K562 (cell line): Measurements from ENCODE around the gene BHLHE40. TPM values are rescaled to one million over a fixed set of nuclear protein-coding genes. Genes with fewer than 3 reads are reported as not detected.

Experiments used
- ARID2 ChIP-seq: fragments of 450-650 bp; IDR thresholded peaks from 2 replicates; pipeline ENCODE4 v1.6.1; 2017; ENCODE audit warnings: antibody characterized with exemption, mild to moderate bottlenecking
- CREB5 ChIP-seq: fragments of 250-450 bp; sonication (Bioruptor Pico); IDR thresholded peaks from 2 replicates; pipeline ENCODE4 v1.5.0; 2020; ENCODE audit warnings: mild to moderate bottlenecking
- CREBBP ChIP-seq: IDR thresholded peaks from one replicate; pipeline ENCODE4 v1.6.1; 2012; ENCODE audit warnings: low read depth, mild to moderate bottlenecking, control low read depth, inconsistent platforms, low read length
- CTCF ChIP-seq, 3 experiments: IDR thresholded peaks in 2 of 3; conservative IDR thresholded peaks in 1 of 3; 2 replicates each; pipeline ENCODE4 v1.5.1; 2011 to 2012; ENCODE audit warnings: low read length in 3 of 3, mild to moderate bottlenecking in 3 of 3, control low read depth in 2 of 3, improper control_type of control experiment in 1 of 3, inconsistent platforms in 1 of 3, low read depth in 1 of 3, mixed read lengths in 1 of 3, moderate library complexity in 1 of 3; ENCODE audit not compliant: insufficient read depth in 2 of 3
- ELF1 ChIP-seq: fragments of 200-800 bp; sonication (Bioruptor generic); IDR thresholded peaks from 2 replicates; pipeline ENCODE4 v1.6.1; 2016; ENCODE audit warnings: missing genetic modification characterization, missing compliant biosample characterization
- MGA ChIP-seq: fragments of 450-650 bp; IDR thresholded peaks from 2 replicates; pipeline ENCODE4 v1.6.1; 2016; ENCODE audit warnings: mild to moderate bottlenecking, moderate library complexity
- RCOR1 ChIP-seq, 2 experiments: IDR thresholded peaks; 2 replicates each; pipeline ENCODE4 v1.6.1; 2012; ENCODE audit warnings: low read depth in 2 of 2, low read length in 2 of 2, borderline replicate concordance in 1 of 2, improper control_type of control experiment in 1 of 2
- RFX1 ChIP-seq: fragments of 450-650 bp; IDR thresholded peaks from 2 replicates; pipeline ENCODE4 v1.6.1; 2016; ENCODE audit warnings: mild to moderate bottlenecking, moderate library complexity
- polyA plus RNA-seq, 8 experiments: library from polyadenylated mRNA; depleted of rRNA in 4 of 8; stranded (reverse) in 5 of 8; unstranded in 3 of 8; fragments of >200 nt; fragmentation: Nextera tagmentation in 2 of 8; fragmentation: Illumina TruSeq in 1 of 8; extraction: Ambion mirVana in 2 of 8; extraction: Trizol in 1 of 8; gene quantifications; 2 replicates each; pipeline versions ENCODE4 v1.2.1 to v1.2.3, GENCODE V29; 2011 to 2014; ENCODE audit warnings: inconsistent platforms in 1 of 8, missing spikeins in 1 of 8
- total RNA-seq, 7 experiments: library from RNA; depleted of rRNA in 6 of 7; stranded (reverse); fragments of >200 nt in 6 of 7; fragmentation: Illumina TruSeq in 2 of 7; extraction: Trizol in 2 of 7; gene quantifications; 2 replicates each; pipeline versions ENCODE4 v1.2.1 to v1.2.3, GENCODE V29; 2011 to 2021; ENCODE audit warnings: low replicate concordance in 1 of 7
- TF ChIP-seq, protein P1 (sequence below): fragments of 200-800 bp; sonication (Bioruptor generic); IDR thresholded peaks from 2 replicates; pipeline ENCODE4 v1.6.1; 2017; ENCODE audit warnings: missing genetic modification characterization, missing compliant biosample characterization

BHLHE40 gene
- total and polyA plus RNA-seq, 9 of the 15 experiments (the other 6 are each of a cell fraction or from before 2014, with no cell fraction given): 12.0 to 83.9 (median 31.4) TPM

DNA sequence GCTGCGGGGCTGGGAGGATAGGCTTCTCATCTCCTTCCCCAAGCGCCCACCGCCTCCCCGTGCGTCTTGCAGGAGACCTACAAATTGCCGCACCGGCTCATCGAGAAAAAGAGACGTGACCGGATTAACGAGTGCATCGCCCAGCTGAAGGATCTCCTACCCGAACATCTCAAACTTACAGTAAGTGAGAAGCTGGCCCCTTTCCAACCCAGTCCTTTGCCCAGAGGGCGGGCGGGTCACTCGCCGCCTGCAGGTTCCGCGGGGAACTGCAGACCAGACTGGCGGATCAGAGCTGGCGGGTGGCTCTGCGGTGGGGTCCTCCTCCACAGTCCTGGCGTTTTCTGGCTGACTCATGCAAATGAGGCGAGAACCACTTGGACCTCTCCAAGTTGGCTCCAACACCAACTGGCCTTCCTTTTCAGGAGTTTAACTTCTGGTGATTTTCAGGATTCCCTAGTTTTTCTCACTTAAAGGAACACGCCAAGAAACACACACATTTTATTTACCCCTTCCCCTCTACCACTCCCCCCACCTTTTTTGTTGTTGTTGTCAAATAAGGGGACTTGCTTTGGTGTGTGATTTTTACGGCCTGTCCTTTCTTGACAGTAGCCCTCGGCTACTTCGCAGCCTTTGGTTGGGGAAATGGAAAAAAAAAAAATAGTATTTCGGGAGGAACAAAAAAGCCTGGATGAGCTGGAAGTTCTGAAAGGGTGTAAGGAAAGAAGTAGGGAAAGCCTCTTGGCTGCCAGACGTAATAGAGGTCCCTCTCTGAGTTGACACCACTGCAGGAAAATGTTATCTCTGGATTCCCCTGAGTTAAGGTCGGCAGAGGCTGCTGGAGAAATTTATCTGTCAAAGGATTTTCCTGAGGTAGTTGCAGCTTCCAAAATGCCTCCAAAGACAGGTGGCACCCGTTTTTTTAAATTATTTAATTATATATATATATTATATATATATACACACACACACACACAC, 1.3 kb downstream of the BHLHE40 start (continued):
- TF ChIP-seq, protein P1, sequence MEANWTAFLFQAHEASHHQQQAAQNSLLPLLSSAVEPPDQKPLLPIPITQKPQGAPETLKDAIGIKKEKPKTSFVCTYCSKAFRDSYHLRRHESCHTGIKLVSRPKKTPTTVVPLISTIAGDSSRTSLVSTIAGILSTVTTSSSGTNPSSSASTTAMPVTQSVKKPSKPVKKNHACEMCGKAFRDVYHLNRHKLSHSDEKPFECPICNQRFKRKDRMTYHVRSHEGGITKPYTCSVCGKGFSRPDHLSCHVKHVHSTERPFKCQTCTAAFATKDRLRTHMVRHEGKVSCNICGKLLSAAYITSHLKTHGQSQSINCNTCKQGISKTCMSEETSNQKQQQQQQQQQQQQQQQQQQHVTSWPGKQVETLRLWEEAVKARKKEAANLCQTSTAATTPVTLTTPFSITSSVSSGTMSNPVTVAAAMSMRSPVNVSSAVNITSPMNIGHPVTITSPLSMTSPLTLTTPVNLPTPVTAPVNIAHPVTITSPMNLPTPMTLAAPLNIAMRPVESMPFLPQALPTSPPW (CRISPR knock-in tag): no peak
- TF ChIP-seq CTCF (IDR thresholded peaks at IDR 0.05 in 2 of 3, conservative IDR thresholded peaks at IDR 0.05 in 1 of 3; ENCODE audit: insufficient read depth in 2 of 3, low read depth in 1 of 3, low read length in 3 of 3) (peak; percentile 96 to 100 (median 98)), RFX1 (no peak), MGA (no peak), CREBBP (no peak), ELF1 (tag) (no peak), ARID2 (no peak), CREB5 (CRISPR knock-in tag) (no peak), RCOR1 (IDR thresholded peaks at IDR 0.05; ENCODE audit: borderline replicate concordance in 1 of 2, low read depth in 2 of 2, low read length in 2 of 2) (peak; percentile 83 to 95)
